Uterus (tissue), 4 donors: Measurements from ENCODE around the gene LRTM2. TPM values are rescaled to one million over a fixed set of nuclear protein-coding genes. Genes with fewer than 3 reads are reported as not detected.
A peak's percentile ranks its signal among the peaks of the same experiment; 100 is the strongest.

Experiments used
- DNase-seq, 2 donors: peaks; one replicate each; pipeline ENCODE4 v3.0.0-alpha.2; 2019 to 2020
- H3K27ac ChIP-seq, 2 donors: fragments of 200-600 bp; sonication (generic); 1 replicate in 1 of 2; 2 replicates in 1 of 2; pipeline ENCODE4 v1.5.1; 2016 to 2018
- H3K27me3 ChIP-seq, 2 donors: fragments of 200-600 bp; sonication (generic); one replicate each; pipeline ENCODE4 v1.5.1; 2018 to 2019; ENCODE audit warnings: control low read depth in 1 of 2
- H3K36me3 ChIP-seq, 2 donors: fragments of 200-600 bp; sonication (generic); one replicate each; pipeline ENCODE4 v1.5.1; 2019; ENCODE audit warnings: control low read depth in 1 of 2
- H3K4me1 ChIP-seq, 2 donors: fragments of 200-600 bp; sonication (generic); one replicate each; pipeline ENCODE4 v1.5.1; 2018 to 2019; ENCODE audit warnings: control low read depth in 1 of 2
- H3K4me3 ChIP-seq, 2 donors: fragments of 200-600 bp; sonication (generic); 1 replicate in 1 of 2; 2 replicates in 1 of 2; pipeline ENCODE4 v1.5.1; 2018 to 2019; ENCODE audit warnings: mild to moderate bottlenecking in 1 of 2
- H3K9me3 ChIP-seq, 2 donors: fragments of 200-600 bp; sonication (generic); one replicate each; pipeline ENCODE4 v1.5.1; 2019; ENCODE audit warnings: control low read depth in 1 of 2
- CTCF ChIP-seq, 4 experiments: fragments of 200-600 bp in 2 of 4; fragments of 450-650 bp in 2 of 4; sonication (generic) in 2 of 4; IDR thresholded peaks; one replicate each; pipeline ENCODE4 v1.5.1; 2016 to 2019; ENCODE audit warnings: antibody characterized with exemption in 4 of 4, mild to moderate bottlenecking in 2 of 4, moderate library complexity in 1 of 4
- POLR2A ChIP-seq, 2 donors: fragments of 450-650 bp; IDR thresholded peaks; one replicate each; pipeline ENCODE4 v1.6.1; 2016; ENCODE audit warnings: antibody characterized with exemption in 2 of 2, mild to moderate bottlenecking in 1 of 2, moderate library complexity in 1 of 2
- intact Hi-C: fragments of 100-400 bp; cut with DNase I; formaldehyde crosslinking; loops from one replicate; pipeline ENCODE4 v1.15.1; 2023; ENCODE audit warnings: low total_unique reads
- total RNA-seq, 4 donors: library from RNA; depleted of rRNA in 3 of 4; stranded (reverse); fragments of >200 nt in 3 of 4; gene quantifications; one replicate each; pipeline versions ENCODE4 v1.1.0 to v1.2.4, GENCODE V29; 2014 to 2023
- donor health status: DM: yes; HTN: yes; CAD: no.

LRTM2 gene
- total RNA-seq, 4 donors from 2014 or later, result not detected

DNA sequence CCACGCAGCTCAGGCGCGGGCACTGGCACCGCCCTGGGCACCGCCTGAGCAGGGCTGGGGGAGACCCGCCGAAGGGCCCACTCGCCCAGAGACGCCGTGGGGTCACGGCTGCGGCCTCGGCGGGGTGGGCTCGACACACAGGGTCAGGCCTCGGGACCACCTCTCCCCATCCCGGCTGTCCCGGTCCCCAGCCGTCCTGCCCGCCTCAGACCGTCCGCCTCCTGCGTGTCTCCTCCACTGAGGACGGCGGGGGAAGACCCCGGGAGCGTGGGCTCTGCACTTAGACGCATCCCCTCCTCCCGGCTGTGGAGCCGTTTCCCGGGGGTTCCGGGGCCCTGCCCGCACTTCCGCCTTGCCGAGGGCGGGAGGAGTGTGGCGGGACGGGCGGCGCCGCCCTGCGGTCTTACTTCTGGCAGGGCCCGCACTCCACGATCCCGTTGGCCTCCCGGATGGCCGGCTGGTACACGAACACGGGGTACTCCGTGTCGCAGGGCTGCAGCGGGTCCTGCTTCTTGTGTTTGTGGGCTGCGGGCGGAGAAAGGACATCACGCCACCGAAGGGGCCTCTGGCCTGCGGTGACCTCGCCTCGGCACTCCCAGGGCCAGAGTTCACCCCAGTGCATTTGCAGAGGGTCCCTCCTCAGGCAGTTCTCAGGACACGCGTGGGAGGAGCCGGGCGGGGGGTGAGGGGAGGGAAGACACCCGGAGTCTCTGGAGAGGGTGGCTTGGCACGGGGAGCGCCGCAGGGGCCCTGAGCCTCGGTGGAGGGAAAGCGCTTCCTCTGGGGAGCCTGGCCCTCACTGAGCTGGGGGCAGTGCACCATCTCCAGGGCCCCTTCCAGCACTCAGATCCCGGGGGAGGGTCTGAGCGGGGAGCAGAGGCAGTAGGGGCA is 23.1 kb upstream of the LRTM2 start:
- DNase-seq, result peak; percentile 47 to 53
- H3K36me3 ChIP-seq, result no peaks in the 10 kb centered on the region
- TF ChIP-seq CTCF (IDR thresholded peaks at IDR 0.05), result peak in 1 of 4 experiments; percentile 17
- TF ChIP-seq POLR2A (IDR thresholded peaks at IDR 0.05), result peak in 1 of 2 donors; percentile 36
- no peaks in the 10 kb centered on the region for H3K27me3 ChIP-seq
- H3K9me3 ChIP-seq, result no peaks in the 10 kb centered on the region
- H3K4me3 ChIP-seq, result peak overlapping the region; percentile 48 to 52
- peak overlapping the region; percentile 77 to 85 for H3K27ac ChIP-seq
- intact Hi-C loops, result loop anchor here (5.0 to 10.0 kb wide), 3 partner anchors 140 to 788 kb away; no protein-coding TSS in a partner anchor
- peaks cover 0 to 7% of the 10 kb centered on the region in 2 donors for H3K4me1 ChIP-seq

GRCh38 chr12:1797991-1798640 is 22.2 kb upstream of the LRTM2 start:
- H3K27ac ChIP-seq, result peak overlapping the region in 1 of 2 donors; percentile 85
- DNase-seq, result no peak
- H3K36me3 ChIP-seq, result no peaks in the 10 kb centered on the region
- H3K4me3 ChIP-seq, result no peak overlapping the region
- peaks cover 0 to 7% of the 10 kb centered on the region in 2 donors for H3K4me1 ChIP-seq
- no peaks in the 10 kb centered on the region for H3K27me3 ChIP-seq
- no peaks in the 10 kb centered on the region for H3K9me3 ChIP-seq
- intact Hi-C loops, result loop anchor here (5.0 to 10.0 kb wide), 3 partner anchors 139 to 787 kb away; no protein-coding TSS in a partner anchor
- TF ChIP-seq CTCF (IDR thresholded peaks at IDR 0.05) (no peak), POLR2A (IDR thresholded peaks at IDR 0.05) (no peak)

DNA sequence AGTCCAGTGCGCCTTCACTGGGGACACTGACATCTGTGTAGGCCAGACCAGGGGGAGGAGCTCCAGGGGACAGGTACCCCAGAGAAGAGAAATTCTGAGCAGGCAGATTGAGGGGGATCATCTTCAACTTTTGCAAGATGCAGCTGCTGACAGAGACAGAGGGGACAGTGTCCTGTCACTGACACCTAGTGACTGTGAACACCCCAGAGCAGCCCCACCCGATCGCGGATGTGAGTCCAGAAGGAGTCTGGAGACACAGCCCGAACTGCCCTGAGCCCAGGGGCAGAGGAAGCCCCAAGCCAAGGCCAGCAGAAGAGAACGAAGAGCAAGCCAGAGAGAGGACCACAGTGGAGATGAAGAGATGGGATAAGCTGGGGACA is 21.7 kb upstream of the LRTM2 start:
- no peaks in the 10 kb centered on the region for H3K9me3 ChIP-seq
- H3K4me3 ChIP-seq, result no peak overlapping the region
- no peak for TF ChIP-seq CTCF (IDR thresholded peaks at IDR 0.05)
- TF ChIP-seq POLR2A (IDR thresholded peaks at IDR 0.05), result no peak
- no peaks in the 10 kb centered on the region for H3K27me3 ChIP-seq
- no peaks in the 10 kb centered on the region for H3K36me3 ChIP-seq
- H3K27ac ChIP-seq, result no peak overlapping the region
- intact Hi-C loops, result loop anchor here (5.0 to 10.0 kb wide), 3 partner anchors 139 to 786 kb away; no protein-coding TSS in a partner anchor
- DNase-seq, result no peak
- H3K4me1 ChIP-seq, result peaks cover 0 to 7% of the 10 kb centered on the region in 2 donors

DNA sequence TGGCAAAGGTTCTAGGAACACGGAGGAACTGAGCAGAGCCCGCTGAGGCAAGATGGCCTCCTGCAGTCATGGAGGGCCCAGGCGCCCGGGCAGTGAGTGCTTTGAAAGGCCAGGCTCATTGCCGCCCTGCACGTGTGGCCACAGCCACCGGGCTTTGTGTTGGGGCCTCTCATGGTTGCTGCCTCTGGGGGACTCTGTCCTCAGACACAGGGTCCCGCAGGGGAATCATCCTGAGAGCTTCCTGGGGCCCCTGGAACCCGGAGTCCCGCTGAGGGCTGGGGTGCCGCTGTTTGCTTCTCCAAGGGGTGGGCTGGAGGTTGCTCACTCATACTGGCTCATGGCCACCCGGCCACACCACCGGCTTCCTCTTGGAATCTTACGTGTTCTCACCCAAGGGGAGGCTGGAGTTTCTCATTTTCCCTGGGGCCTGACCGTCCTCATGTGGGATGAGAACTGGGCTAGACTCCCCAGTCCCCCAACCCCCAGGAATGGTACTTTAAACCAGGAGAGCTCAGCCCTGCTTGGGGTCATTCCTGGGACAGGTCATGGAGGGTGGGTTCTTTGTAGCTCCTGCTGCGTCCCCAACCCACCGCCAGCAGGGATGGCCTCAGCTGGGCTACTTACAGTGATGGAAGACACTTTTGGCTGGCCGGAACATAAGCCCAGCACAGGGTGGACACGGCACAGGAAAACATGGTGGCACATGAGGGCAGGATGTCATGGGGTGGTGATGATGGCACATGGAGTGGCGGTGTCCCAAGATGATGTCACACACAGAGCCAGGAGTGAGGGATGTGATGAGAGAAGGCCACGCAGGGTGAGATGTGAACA is 21.1 kb upstream of the LRTM2 start:
- intact Hi-C loops, result loop anchor here (5.0 to 10.0 kb wide), 3 partner anchors 138 to 786 kb away; no protein-coding TSS in a partner anchor
- Histone ChIP-seq H3K9me3 (no peaks in the 10 kb centered on the region), H3K36me3 (no peaks in the 10 kb centered on the region), H3K4me3 (no peak overlapping the region), H3K27me3 (no peaks in the 10 kb centered on the region), H3K4me1 (peaks cover 0 to 7% of the 10 kb centered on the region in 2 donors), H3K27ac (no peak overlapping the region)
- DNase-seq, result no peak
- TF ChIP-seq POLR2A (IDR thresholded peaks at IDR 0.05) (no peak), CTCF (IDR thresholded peaks at IDR 0.05) (no peak)
